HepG2 (cell line): ENCODE results near the gene NRP1. TPM values are rescaled to one million over a fixed set of nuclear protein-coding genes. Genes with fewer than 3 reads are reported as not detected.
A peak's percentile ranks its signal among the peaks of the same experiment; 100 is the strongest.

Experiments
- ATAC-seq: fragments of 200-7000 bp; cut with Tn5 transposase; 3 replicates; pipeline ENCODE4 v1.9.1; 2020; ENCODE audit warnings: mild to moderate bottlenecking, moderate library complexity
- BruUV-seq: library from RNA; stranded (reverse); fragments of 400-500 nt; replicated peaks from 2 replicates; lab custom pipeline; 2021; lab: Mats Ljungman, UMichigan
- CTCF ChIA-PET: fragments of 300-600 bp; formaldehyde crosslinking; extraction: SDS; loops from one replicate; lab custom pipeline; 2021; ENCODE audit warnings: low total read pairs, inconsistent platforms, low intra/inter-chr PET ratio; lab: Yijun Ruan, JAX
- POLR2A ChIA-PET: fragments of 350-600 bp; sonication (Branson Sonifier 250); formaldehyde crosslinking; loops from one replicate; lab custom pipeline; 2020; ENCODE audit warnings: antibody characterized with exemption, inconsistent platforms; lab: Yijun Ruan, JAX
- DNase-seq: peaks from one replicate; pipeline ENCODE4 v3.0.0-alpha.2; 2015; ENCODE audit warnings: low spot score
- FAIRE-seq: peaks from 3 replicates; lab custom pipeline; 2011; peaks lifted over from hg19 to GRCh38; lab: Jason Lieb, UNC
- H2AFZ ChIP-seq: one replicate; pipeline ENCODE4 v1.6.1; 2011; ENCODE audit warnings: low read length, inconsistent platforms
- H3K27ac ChIP-seq: fragments of 300-600 bp; 3 replicates; pipeline ENCODE4 v1.8.0; 2011; ENCODE audit warnings: mixed run types, mild to moderate bottlenecking, mixed read lengths, low read length, inconsistent platforms; ENCODE audit not compliant: insufficient read depth; ENCODE audit errors: extremely low read length
- H3K27me3 ChIP-seq, 2 experiments: fragments of 200-600 bp in 1 of 2; 2 replicates in 1 of 2; 3 replicates in 1 of 2; pipeline versions ENCODE4 v1.6.0 to v1.8.0; 2011; ENCODE audit warnings: low read length in 2 of 2, mild to moderate bottlenecking in 2 of 2, moderate library complexity in 2 of 2, inconsistent platforms in 1 of 2; ENCODE audit not compliant: insufficient read depth in 2 of 2, control insufficient read depth in 1 of 2
- H3K36me3 ChIP-seq, 2 experiments: fragments of 200-600 bp in 1 of 2; replicated peaks in 1 of 2; 2 replicates in 1 of 2; 3 replicates in 1 of 2; pipeline versions ENCODE4 v1.5.1 to v1.8.0; 2011; ENCODE audit warnings: low read length in 2 of 2, inconsistent platforms in 1 of 2; ENCODE audit not compliant: insufficient read depth in 2 of 2, control insufficient read depth in 1 of 2
- H3K4me1 ChIP-seq: 2 replicates; pipeline ENCODE4 v1.5.1; 2012; ENCODE audit warnings: low read length, inconsistent platforms; ENCODE audit not compliant: insufficient read depth
- H3K4me2 ChIP-seq: 2 replicates; pipeline ENCODE4 v1.6.0; 2011; ENCODE audit warnings: low read depth, low read length, inconsistent platforms
- H3K4me3 ChIP-seq, 3 experiments: fragments of 200-600 bp in 1 of 3; sonication (generic), shearing (Covaris generic) in 1 of 3; replicated peaks in 1 of 3; 2 replicates each; pipeline ENCODE4 v1.5.1; 2011 to 2016; ENCODE audit warnings: low read length in 3 of 3, inconsistent platforms in 2 of 3, low read depth in 2 of 3, mild to moderate bottlenecking in 2 of 3, control low read depth in 1 of 3, mixed read lengths in 1 of 3; ENCODE audit not compliant: insufficient read depth in 1 of 3
- H3K79me2 ChIP-seq: one replicate; pipeline ENCODE4 v1.6.1; 2011; ENCODE audit warnings: low read length, inconsistent platforms; ENCODE audit not compliant: insufficient read depth
- H3K9ac ChIP-seq: 2 replicates; pipeline ENCODE4 v1.6.0; 2011; ENCODE audit warnings: mild to moderate bottlenecking, low read depth, low read length, inconsistent platforms; ENCODE audit not compliant: insufficient read depth
- H3K9me3 ChIP-seq: 2 replicates; pipeline ENCODE4 v1.5.1; 2012; ENCODE audit warnings: mild to moderate bottlenecking, low read length
- H4K20me1 ChIP-seq: 2 replicates; pipeline ENCODE4 v1.6.0; 2011; ENCODE audit warnings: inconsistent platforms, mild to moderate bottlenecking, low read length, moderate library complexity; ENCODE audit not compliant: insufficient read depth
- FOXM1 ChIP-seq: sonication (generic); formaldehyde crosslinking; IDR thresholded peaks from 2 replicates; pipeline ENCODE4 v1.5.0; 2020; ENCODE audit warnings: missing genetic modification reagents
- HNRNPL ChIP-seq: fragments of 200-400 bp; formaldehyde crosslinking; IDR thresholded peaks from 2 replicates; pipeline ENCODE4 v1.6.1; 2017; ENCODE audit warnings: mild to moderate bottlenecking, low read depth, low read length
- NR2F6 ChIP-seq, 2 experiments: IDR thresholded peaks; 2 replicates each; pipeline ENCODE4 v1.6.1; 2016; ENCODE audit warnings: antibody characterized with exemption in 1 of 2, mild to moderate bottlenecking in 1 of 2
- SALL1 ChIP-seq: sonication (generic); formaldehyde crosslinking; IDR thresholded peaks from 2 replicates; pipeline ENCODE4 v1.8.0; 2022; ENCODE audit warnings: mild to moderate bottlenecking, missing genetic modification reagents
- SAP130 ChIP-seq: IDR thresholded peaks from 2 replicates; pipeline ENCODE4 v1.6.1; 2016; ENCODE audit warnings: low read depth
- TCF7 ChIP-seq: sonication (generic); IDR thresholded peaks from 2 replicates; pipeline ENCODE4 v1.6.1; 2016; ENCODE audit warnings: antibody characterized with exemption, low read depth
- ZFP82 ChIP-seq: sonication (generic); formaldehyde crosslinking; IDR thresholded peaks from 2 replicates; pipeline ENCODE4 v1.5.1; 2020; ENCODE audit warnings: mild to moderate bottlenecking, missing genetic modification reagents, borderline replicate concordance
- ZMYM4 ChIP-seq: sonication (generic); formaldehyde crosslinking; IDR thresholded peaks from 2 replicates; pipeline ENCODE4 v1.8.1; 2023; ENCODE audit warnings: mild to moderate bottlenecking, missing genetic modification reagents
- ZNF30 ChIP-seq: sonication (generic); formaldehyde crosslinking; IDR thresholded peaks from 2 replicates; pipeline ENCODE4 v1.5.0; 2020; ENCODE audit warnings: mild to moderate bottlenecking, missing genetic modification reagents
- ZNF891 ChIP-seq: sonication (generic); formaldehyde crosslinking; IDR thresholded peaks from 2 replicates; pipeline ENCODE4 v1.5.0; 2020; ENCODE audit warnings: mild to moderate bottlenecking, missing genetic modification reagents
- WGBS: methylation state at CpG from one replicate; pipeline ENCODE4 v1.1.6; 2017; ENCODE audit warnings: low lambda C conversion rate; 5-methylcytosine and 5-hydroxymethylcytosine counted together
- in situ Hi-C: cut with HindIII; loops from 2 replicates; pipeline ENCODE4 v1.10.0; 2017; ENCODE audit warnings: low pct_unique_long_range_greater_than_20kb; ENCODE audit not compliant: extremely low pct_ligation_motif_present
- intact Hi-C: fragments of 100-400 bp; cut with micrococcal nuclease; formaldehyde crosslinking; loops from one replicate; pipeline ENCODE4 v1.10.0; 2022; ENCODE audit not compliant: unreplicated experiment
- polyA plus RNA-seq, 8 experiments: library from polyadenylated mRNA; depleted of rRNA in 3 of 8; stranded (reverse) in 7 of 8; unstranded in 1 of 8; fragments of >200 nt; fragmentation: Illumina TruSeq in 4 of 8; extraction: Trizol in 4 of 8; gene quantifications; 2 replicates each; pipeline versions ENCODE4 v1.2.1 to v1.2.3, GENCODE V29; 2011 to 2016; ENCODE audit warnings: low read depth in 4 of 8, missing spikeins in 1 of 8, mixed read lengths in 1 of 8; ENCODE audit not compliant: insufficient read depth in 1 of 8
- total RNA-seq, 5 experiments: library from RNA; depleted of rRNA; stranded (reverse); fragments of >200 nt; fragmentation: Illumina TruSeq; extraction: Trizol; gene quantifications; 2 replicates each; pipeline ENCODE4 v1.2.3, GENCODE V29; 2016; ENCODE audit warnings: low read depth in 1 of 5
- TF ChIP-seq, protein P1 (sequence below): sonication (generic); formaldehyde crosslinking; IDR thresholded peaks from 2 replicates; pipeline ENCODE4 v1.5.1; 2020; ENCODE audit warnings: mild to moderate bottlenecking, missing genetic modification reagents
- TF ChIP-seq, protein P2 (sequence below): sonication (generic); formaldehyde crosslinking; IDR thresholded peaks from 2 replicates; pipeline ENCODE4 v1.8.1; 2023; ENCODE audit warnings: mild to moderate bottlenecking, moderate library complexity, missing genetic modification reagents
- TF ChIP-seq, protein P3 (sequence below): sonication (generic); formaldehyde crosslinking; IDR thresholded peaks from 2 replicates; pipeline ENCODE4 v1.5.1; 2020; ENCODE audit warnings: mild to moderate bottlenecking, missing genetic modification reagents, moderate library complexity
- TF ChIP-seq, protein P4 (sequence below): sonication (generic); formaldehyde crosslinking; IDR thresholded peaks from 2 replicates; pipeline ENCODE4 v1.8.0; 2022; ENCODE audit warnings: missing genetic modification reagents, low read depth, mild to moderate bottlenecking, borderline replicate concordance

Gene NRP1
- total and polyA plus RNA-seq, 2 of the 13 experiments (the other 11 are each of a cell fraction or from before 2014, with no cell fraction given): 5.3 to 5.8 TPM

DNA sequence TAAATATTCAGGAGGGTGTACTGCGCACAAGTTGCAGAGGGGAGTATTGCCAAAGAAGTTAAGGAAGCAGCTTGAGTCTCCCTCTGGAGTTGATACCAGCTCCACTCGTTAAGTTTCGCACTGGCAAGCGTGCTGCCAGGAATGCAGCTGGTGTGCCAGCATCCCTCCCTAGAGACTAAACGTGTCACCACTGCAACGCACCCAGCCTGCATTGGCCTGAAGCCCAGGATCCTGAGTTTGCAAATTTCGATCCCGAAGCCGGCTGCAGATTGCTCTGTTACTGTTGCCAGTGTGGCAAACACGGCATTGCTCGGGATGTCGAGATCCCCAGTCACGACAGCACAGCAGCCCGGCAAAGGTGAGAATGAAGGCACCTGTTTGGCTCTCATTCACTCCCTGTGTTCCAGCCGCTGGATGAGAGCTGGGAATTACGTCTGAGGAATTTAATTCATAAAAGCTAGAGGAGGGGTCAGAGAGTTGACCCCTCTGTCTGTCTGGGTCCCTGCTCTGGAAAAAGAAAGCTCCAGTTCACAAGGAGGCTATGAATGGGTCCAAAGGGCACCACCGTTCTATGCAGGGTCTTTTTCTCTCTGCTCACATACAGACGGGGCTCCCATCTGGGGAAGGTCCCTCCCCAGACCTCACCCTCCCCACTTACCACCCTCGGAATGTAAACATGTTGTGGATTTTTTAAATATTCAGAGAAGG is 61.0 kb downstream of the NRP1 start:
- ATAC-seq (peak; percentile 63), DNase-seq (peak; percentile 36), FAIRE-seq (peak; percentile 30)
- Histone ChIP-seq H3K27ac (no peak overlapping the region), H3K4me1 (peaks cover 25% of the 10 kb centered on the region), H3K9ac (no peak overlapping the region), H3K27me3 (no peaks in the 10 kb centered on the region), H3K4me3 (peak overlapping the region in 1 of 3 experiments; percentile 44; a peak in 2 of 6 replicates), H3K79me2 (no peaks in the 10 kb centered on the region), H3K9me3 (no peaks in the 10 kb centered on the region), H2AFZ (no peak overlapping the region), H4K20me1 (no peaks in the 10 kb centered on the region), H3K36me3 (no peaks in the 10 kb centered on the region), H3K4me2 (peak overlapping the region; percentile 90)
- in situ Hi-C loops: no loop called here
- WGBS: 31% methylated on average over 19 of the region's 19 CpGs
- POLR2A ChIA-PET: interaction anchor here (0.6 kb wide), 1 partner anchor 77 kb away, joined by 3 read pairs; no protein-coding TSS in a partner anchor
- intact Hi-C loops: no loop called here
- CTCF ChIA-PET: no interaction called here
- BruUV-seq: no TSS peak
- TF ChIP-seq FOXM1 (CRISPR knock-in tag): no peak
- no peak for TF ChIP-seq ZFP82 (CRISPR knock-in tag)
- TF ChIP-seq TCF7: no peak
- TF ChIP-seq, protein P1, sequence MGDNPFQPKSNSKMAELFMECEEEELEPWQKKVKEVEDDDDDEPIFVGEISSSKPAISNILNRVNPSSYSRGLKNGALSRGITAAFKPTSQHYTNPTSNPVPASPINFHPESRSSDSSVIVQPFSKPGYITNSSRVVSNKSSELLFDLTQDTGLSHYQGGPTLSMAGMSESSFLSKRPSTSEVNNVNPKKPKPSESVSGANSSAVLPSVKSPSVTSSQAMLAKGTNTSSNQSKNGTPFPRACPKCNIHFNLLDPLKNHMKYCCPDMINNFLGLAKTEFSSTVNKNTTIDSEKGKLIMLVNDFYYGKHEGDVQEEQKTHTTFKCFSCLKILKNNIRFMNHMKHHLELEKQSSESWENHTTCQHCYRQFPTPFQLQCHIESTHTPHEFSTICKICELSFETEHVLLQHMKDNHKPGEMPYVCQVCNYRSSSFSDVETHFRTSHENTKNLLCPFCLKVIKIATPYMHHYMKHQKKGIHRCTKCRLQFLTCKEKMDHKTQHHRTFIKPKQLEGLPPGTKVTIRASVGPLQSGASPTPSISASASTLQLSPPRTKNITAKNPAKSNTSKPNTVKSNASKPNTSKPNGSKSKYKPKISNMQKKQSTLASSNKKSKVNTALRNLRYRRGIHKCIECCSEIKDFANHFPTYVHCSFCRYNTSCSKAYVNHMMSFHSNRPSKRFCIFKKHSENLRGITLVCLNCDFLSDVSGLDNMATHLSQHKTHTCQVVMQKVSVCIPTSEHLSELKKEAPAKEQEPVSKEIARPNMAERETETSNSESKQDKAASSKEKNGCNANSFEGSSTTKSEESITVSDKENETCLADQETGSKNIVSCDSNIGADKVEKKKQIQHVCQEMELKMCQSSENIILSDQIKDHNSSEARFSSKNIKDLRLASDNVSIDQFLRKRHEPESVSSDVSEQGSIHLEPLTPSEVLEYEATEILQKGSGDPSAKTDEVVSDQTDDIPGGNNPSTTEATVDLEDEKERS: no peak
- peak; percentile 50; the same call in 1 of the 2 replicates for TF ChIP-seq SALL1 (CRISPR knock-in tag)
- TF ChIP-seq, protein P2, sequence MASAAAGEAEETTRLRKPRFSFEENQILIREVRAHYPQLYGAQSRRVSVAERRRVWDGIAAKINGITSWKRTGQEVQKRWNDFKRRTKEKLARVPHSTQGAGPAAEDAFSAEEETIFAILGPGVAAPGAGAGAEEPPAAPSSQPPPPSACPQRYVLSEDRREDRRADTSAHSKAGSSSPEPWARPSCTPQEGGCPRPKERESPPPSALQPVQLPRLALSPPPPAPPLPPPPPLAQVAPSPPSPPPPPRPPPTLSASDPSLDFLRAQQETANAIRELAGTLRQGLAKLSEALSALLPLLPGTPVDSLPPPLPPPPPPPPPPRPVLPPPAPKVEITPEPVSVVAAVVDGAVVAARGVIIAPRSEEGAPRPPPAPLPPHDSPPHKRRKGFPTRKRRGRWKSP (CRISPR knock-in tag): no peak
- TF ChIP-seq, protein P3, sequence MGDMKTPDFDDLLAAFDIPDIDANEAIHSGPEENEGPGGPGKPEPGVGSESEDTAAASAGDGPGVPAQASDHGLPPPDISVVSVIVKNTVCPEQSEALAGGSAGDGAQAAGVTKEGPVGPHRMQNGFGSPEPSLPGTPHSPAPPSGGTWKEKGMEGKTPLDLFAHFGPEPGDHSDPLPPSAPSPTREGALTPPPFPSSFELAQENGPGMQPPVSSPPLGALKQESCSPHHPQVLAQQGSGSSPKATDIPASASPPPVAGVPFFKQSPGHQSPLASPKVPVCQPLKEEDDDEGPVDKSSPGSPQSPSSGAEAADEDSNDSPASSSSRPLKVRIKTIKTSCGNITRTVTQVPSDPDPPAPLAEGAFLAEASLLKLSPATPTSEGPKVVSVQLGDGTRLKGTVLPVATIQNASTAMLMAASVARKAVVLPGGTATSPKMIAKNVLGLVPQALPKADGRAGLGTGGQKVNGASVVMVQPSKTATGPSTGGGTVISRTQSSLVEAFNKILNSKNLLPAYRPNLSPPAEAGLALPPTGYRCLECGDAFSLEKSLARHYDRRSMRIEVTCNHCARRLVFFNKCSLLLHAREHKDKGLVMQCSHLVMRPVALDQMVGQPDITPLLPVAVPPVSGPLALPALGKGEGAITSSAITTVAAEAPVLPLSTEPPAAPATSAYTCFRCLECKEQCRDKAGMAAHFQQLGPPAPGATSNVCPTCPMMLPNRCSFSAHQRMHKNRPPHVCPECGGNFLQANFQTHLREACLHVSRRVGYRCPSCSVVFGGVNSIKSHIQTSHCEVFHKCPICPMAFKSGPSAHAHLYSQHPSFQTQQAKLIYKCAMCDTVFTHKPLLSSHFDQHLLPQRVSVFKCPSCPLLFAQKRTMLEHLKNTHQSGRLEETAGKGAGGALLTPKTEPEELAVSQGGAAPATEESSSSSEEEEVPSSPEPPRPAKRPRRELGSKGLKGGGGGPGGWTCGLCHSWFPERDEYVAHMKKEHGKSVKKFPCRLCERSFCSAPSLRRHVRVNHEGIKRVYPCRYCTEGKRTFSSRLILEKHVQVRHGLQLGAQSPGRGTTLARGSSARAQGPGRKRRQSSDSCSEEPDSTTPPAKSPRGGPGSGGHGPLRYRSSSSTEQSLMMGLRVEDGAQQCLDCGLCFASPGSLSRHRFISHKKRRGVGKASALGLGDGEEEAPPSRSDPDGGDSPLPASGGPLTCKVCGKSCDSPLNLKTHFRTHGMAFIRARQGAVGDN (CRISPR knock-in tag): peak; percentile 62
- TF ChIP-seq HNRNPL: 0 out of 2 replicates have a peak, but pooled peaks have one; percentile 25
- TF ChIP-seq, protein P4, sequence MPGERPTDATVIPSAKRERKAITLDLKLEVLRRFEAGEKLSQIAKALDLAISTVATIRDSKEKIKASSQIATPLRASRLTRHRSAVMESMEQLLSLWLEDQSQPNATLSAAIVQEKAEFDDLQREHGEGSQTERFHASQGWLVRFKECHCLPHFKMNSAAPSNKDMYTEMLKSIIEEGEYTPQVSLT (CRISPR knock-in tag): no peak
- 0 out of 2 replicates have a peak, but pooled peaks have one; percentile 23 for TF ChIP-seq NR2F6 (IDR thresholded peaks at IDR 0.05)
- TF ChIP-seq NR2F6 (CRISPR knock-in tag; IDR thresholded peaks at IDR 0.05): no peak
- no peak for TF ChIP-seq ZNF30 (CRISPR knock-in tag)
- TF ChIP-seq SAP130 (CRISPR knock-in tag): peak; percentile 13; the same call in 1 of the 2 replicates
- TF ChIP-seq ZNF891: 0 out of 2 replicates have a peak, but pooled peaks have one; percentile 40
- TF ChIP-seq ZMYM4 (CRISPR knock-in tag): 0 out of 2 replicates have a peak, but pooled peaks have one; percentile 40
